B cell (primary cell): ENCODE data around the gene SPTBN1. TPM values are rescaled to one million over a fixed set of nuclear protein-coding genes. Genes with fewer than 3 reads are reported as not detected.

Experiments
- ATAC-seq: fragments of 200-7000 bp; cut with Tn5 transposase; one replicate; pipeline ENCODE4 v1.10.0; 2021; ENCODE audit warnings: low read depth, mild to moderate bottlenecking, moderate number of reproducible peaks, moderate library complexity
- CTCF ChIA-PET: fragments of 350-600 bp; sonication (Branson Sonifier 250); formaldehyde crosslinking; loops from one replicate; lab custom pipeline; 2021; ENCODE audit warnings: antibody characterized with exemption, inconsistent platforms; lab: Charles Lee
- POLR2A ChIA-PET: fragments of 350-600 bp; sonication (Branson Sonifier 250); formaldehyde crosslinking; loops from one replicate; lab custom pipeline; 2021; ENCODE audit warnings: antibody characterized with exemption; lab: Charles Lee
- DNase-seq: peaks from one replicate; pipeline ENCODE4 v3.0.0; 2013
- H2AFZ ChIP-seq: 2 replicates; pipeline ENCODE4 v1.6.1; 2012; ENCODE audit warnings: mild to moderate bottlenecking, low read depth, low read length; ENCODE audit not compliant: insufficient read depth, poor library complexity, severe bottlenecking
- H3K27ac ChIP-seq, 2 donors: 1 replicate in 1 of 2; 2 replicates in 1 of 2; pipeline ENCODE4 v1.5.1; 2012 to 2013; ENCODE audit warnings: low read length in 2 of 2, mild to moderate bottlenecking in 2 of 2, moderate library complexity in 1 of 2
- H3K27me3 ChIP-seq, 4 experiments: fragments of 200-600 bp in 1 of 4; sonication (generic) in 1 of 4; replicated peaks in 1 of 4; 1 replicate in 2 of 4; 2 replicates in 2 of 4; pipeline versions ENCODE4 v1.6.1 to v1.7.0; 2013 to 2016; ENCODE audit warnings: low read length in 3 of 4, mild to moderate bottlenecking in 2 of 4, mixed read lengths in 1 of 4, moderate library complexity in 1 of 4; ENCODE audit not compliant: insufficient read depth in 4 of 4, control insufficient read depth in 3 of 4; ENCODE audit errors: control extremely low read depth in 1 of 4
- H3K36me3 ChIP-seq, 2 experiments: replicated peaks in 1 of 2; 1 replicate in 1 of 2; 2 replicates in 1 of 2; pipeline versions ENCODE4 v1.6.1 to v1.7.1; 2013; ENCODE audit warnings: low read length in 1 of 2; ENCODE audit not compliant: insufficient read depth in 2 of 2, control insufficient read depth in 1 of 2; ENCODE audit errors: control extremely low read depth in 1 of 2, extremely low read depth in 1 of 2
- H3K4me1 ChIP-seq, 2 donors: fragments of 200-600 bp in 1 of 2; sonication (generic) in 1 of 2; 1 replicate in 1 of 2; 2 replicates in 1 of 2; pipeline versions ENCODE4 v1.5.1 to v1.6.1; 2013 to 2017; ENCODE audit warnings: low read length in 2 of 2; ENCODE audit not compliant: control insufficient read depth in 2 of 2, insufficient read depth in 2 of 2
- H3K4me2 ChIP-seq: replicated peaks from 2 replicates; pipeline ENCODE3; 2012; ENCODE audit warnings: mild to moderate bottlenecking, low read depth, low read length; ENCODE audit not compliant: poor library complexity, severe bottlenecking
- H3K4me3 ChIP-seq, 5 experiments: fragments of 200-600 bp in 1 of 5; sonication (generic) in 1 of 5; 1 replicate in 3 of 5; 2 replicates in 2 of 5; pipeline versions ENCODE4 v1.5.1 to v1.7.0; 2011 to 2016; ENCODE audit warnings: low read length in 4 of 5, mild to moderate bottlenecking in 4 of 5, low read depth in 2 of 5, control low read depth in 1 of 5, moderate library complexity in 1 of 5; ENCODE audit not compliant: insufficient read depth in 1 of 5; ENCODE audit errors: control extremely low read depth in 1 of 5, extremely low read depth in 1 of 5
- H3K79me2 ChIP-seq: fragments of 200-600 bp; sonication (generic); one replicate; pipeline ENCODE4 v1.6.0; 2016; ENCODE audit warnings: low read length; ENCODE audit not compliant: control insufficient read depth, insufficient read depth
- H3K9ac ChIP-seq: fragments of 200-600 bp; sonication (generic); 2 replicates; pipeline ENCODE4 v1.6.1; 2017; ENCODE audit warnings: mild to moderate bottlenecking, low read length, moderate library complexity
- H3K9me3 ChIP-seq, 3 donors: one replicate each; pipeline versions ENCODE4 v1.6.1 to v1.7.1; 2013; ENCODE audit warnings: low read length in 2 of 3; ENCODE audit not compliant: control insufficient read depth in 2 of 3, insufficient read depth in 1 of 3; ENCODE audit errors: control extremely low read depth in 1 of 3
- H4K20me1 ChIP-seq: 2 replicates; pipeline ENCODE4 v1.6.0; 2012; ENCODE audit warnings: mild to moderate bottlenecking, low read length; ENCODE audit not compliant: insufficient read depth, control insufficient read depth, poor library complexity, severe bottlenecking
- H3K27ac Mint-ChIP-seq: one replicate; pipeline ENCODE4 v1.8.0; 2021; ENCODE audit warnings: mixed read lengths
- H3K27me3 Mint-ChIP-seq: one replicate; pipeline ENCODE4 v1.8.0; 2021; ENCODE audit warnings: mixed read lengths
- H3K4me1 Mint-ChIP-seq: one replicate; pipeline ENCODE4 v1.8.0; 2021; ENCODE audit warnings: mixed read lengths
- H3K4me3 Mint-ChIP-seq: one replicate; pipeline ENCODE4 v1.8.0; 2021; ENCODE audit warnings: mixed read lengths
- H3K9me3 Mint-ChIP-seq: one replicate; pipeline ENCODE4 v1.8.0; 2022; ENCODE audit warnings: mixed read lengths; ENCODE audit not compliant: insufficient read depth
- EZH2 ChIP-seq: IDR thresholded peaks from 2 replicates; pipeline ENCODE4 v1.6.1; 2012; ENCODE audit warnings: borderline replicate concordance, low read depth, mild to moderate bottlenecking, moderate library complexity, low read length; ENCODE audit not compliant: insufficient read depth, poor library complexity, severe bottlenecking
- WGBS: methylation state at CpG from one replicate; pipeline ENCODE4 v1.1.5; 2013; ENCODE audit warnings: missing lambda C conversion rate; ENCODE audit not compliant: insufficient coverage; 5-methylcytosine and 5-hydroxymethylcytosine counted together
- intact Hi-C: fragments of 100-400 bp; cut with micrococcal nuclease; formaldehyde crosslinking; loops from one replicate; pipeline ENCODE4 v1.10.0; 2022
- polyA plus RNA-seq: library from polyadenylated mRNA; depleted of rRNA; stranded (reverse); fragments of >200 nt; gene quantifications from 2 replicates; pipeline ENCODE4 v1.2.3, GENCODE V29; 2012
- total RNA-seq, 2 donors: library from RNA; stranded (reverse); fragments of 120-200 nt in 1 of 2; gene quantifications; 1 replicate in 1 of 2; 2 replicates in 1 of 2; pipeline versions ENCODE4 v1.2.3 to v1.2.4, GENCODE V29; 2013 to 2022
- TF ChIP-seq, protein P1 (sequence below): fragments of 200-600 bp; IDR thresholded peaks from one replicate; pipeline ENCODE4 v1.8.0; 2022; ENCODE audit warnings: antibody characterized with exemption, mild to moderate bottlenecking

SPTBN1 gene
- total and polyA plus RNA-seq, 2 donors (not counting 1 experiment from before 2014, with no cell fraction given), result 43.7 to 144 TPM

DNA sequence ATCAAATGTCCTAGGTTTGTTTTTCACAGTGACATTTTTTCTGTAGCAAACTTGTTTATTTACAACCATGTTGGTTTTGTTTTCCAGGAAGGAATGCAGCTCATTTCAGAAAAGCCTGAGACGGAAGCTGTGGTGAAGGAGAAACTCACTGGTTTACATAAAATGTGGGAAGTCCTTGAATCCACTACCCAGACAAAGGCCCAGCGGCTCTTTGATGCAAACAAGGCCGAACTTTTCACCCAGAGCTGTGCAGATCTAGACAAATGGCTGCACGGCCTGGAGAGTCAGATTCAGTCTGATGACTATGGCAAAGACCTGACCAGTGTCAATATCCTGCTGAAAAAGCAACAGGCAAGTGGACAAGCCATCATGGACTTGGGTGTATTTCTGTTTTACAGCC lies 188.1 kb downstream of the SPTBN1 start:
- Mint-ChIP-seq H3K27ac (no peak overlapping the region), H3K4me3 (no peak overlapping the region), H3K9me3 (no peaks in the 10 kb centered on the region), H3K27me3 (no peaks in the 10 kb centered on the region), H3K4me1 (peaks cover 4% of the 10 kb centered on the region)
- no peaks in the 10 kb centered on the region for H3K9me3 ChIP-seq
- no peak for TF ChIP-seq EZH2
- TF ChIP-seq, protein P1, sequence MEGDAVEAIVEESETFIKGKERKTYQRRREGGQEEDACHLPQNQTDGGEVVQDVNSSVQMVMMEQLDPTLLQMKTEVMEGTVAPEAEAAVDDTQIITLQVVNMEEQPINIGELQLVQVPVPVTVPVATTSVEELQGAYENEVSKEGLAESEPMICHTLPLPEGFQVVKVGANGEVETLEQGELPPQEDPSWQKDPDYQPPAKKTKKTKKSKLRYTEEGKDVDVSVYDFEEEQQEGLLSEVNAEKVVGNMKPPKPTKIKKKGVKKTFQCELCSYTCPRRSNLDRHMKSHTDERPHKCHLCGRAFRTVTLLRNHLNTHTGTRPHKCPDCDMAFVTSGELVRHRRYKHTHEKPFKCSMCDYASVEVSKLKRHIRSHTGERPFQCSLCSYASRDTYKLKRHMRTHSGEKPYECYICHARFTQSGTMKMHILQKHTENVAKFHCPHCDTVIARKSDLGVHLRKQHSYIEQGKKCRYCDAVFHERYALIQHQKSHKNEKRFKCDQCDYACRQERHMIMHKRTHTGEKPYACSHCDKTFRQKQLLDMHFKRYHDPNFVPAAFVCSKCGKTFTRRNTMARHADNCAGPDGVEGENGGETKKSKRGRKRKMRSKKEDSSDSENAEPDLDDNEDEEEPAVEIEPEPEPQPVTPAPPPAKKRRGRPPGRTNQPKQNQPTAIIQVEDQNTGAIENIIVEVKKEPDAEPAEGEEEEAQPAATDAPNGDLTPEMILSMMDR, result no peak
- H3K79me2 ChIP-seq, result peaks cover 25% of the 10 kb centered on the region
- CTCF ChIA-PET, result interaction anchor here (0.9 to 2.7 kb wide), 2 partner anchors 120 to 195 kb away, joined by 4 to 17 read pairs; no protein-coding TSS in a partner anchor
- H3K4me3 ChIP-seq, result no peak overlapping the region
- no peak overlapping the region for H3K9ac ChIP-seq
- ATAC-seq (no peak), DNase-seq (no peak)
- H3K4me2 ChIP-seq, result no peak overlapping the region
- peaks cover 17 to 98% of the 10 kb centered on the region in 2 experiments for H3K36me3 ChIP-seq
- POLR2A ChIA-PET, result no interaction called here
- H3K27ac ChIP-seq, result no peak overlapping the region
- H4K20me1 ChIP-seq, result peaks cover 25% of the 10 kb centered on the region
- no peak overlapping the region for H2AFZ ChIP-seq
- intact Hi-C loops, result no loop called here
- 94% methylated on average over 3 of the region's 4 CpGs for WGBS
- H3K4me1 ChIP-seq, result no peaks in the 10 kb centered on the region
- H3K27me3 ChIP-seq, result no peaks in the 10 kb centered on the region

DNA sequence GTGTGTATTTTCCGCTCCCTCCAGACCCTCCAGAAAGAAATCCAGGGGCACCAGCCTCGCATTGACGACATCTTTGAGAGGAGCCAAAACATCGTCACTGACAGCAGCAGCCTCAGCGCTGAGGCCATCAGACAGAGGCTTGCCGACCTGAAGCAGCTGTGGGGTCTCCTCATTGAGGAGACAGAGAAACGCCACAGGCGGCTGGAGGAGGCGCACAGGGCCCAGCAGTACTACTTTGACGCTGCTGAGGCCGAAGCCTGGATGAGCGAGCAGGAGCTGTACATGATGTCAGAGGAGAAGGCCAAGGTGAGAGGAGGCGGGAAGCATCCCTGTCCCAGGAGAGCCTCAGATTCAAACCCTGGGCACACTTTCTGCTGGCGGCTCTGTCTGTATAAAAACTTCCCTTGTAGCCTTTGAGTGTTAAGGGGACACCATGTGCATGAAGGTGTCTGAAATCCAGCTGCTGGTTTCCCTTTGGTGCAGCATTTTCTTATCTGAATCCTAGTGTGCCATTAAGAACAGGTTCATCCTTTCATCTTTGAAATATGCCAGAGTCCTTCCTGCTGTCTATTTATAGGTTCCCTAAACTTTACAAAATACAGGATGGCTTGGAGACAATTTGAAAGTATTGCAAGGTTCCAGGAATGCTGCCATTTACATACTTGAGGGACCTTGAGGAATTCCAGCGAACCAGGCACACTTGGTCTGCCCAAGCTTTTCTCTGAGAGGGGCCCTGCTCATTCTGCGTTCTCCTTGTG lies 190.2 kb downstream of the SPTBN1 start:
- TF ChIP-seq EZH2, result no peak
- TF ChIP-seq, protein P1, result no peak
- peaks cover 7% of the 10 kb centered on the region for H3K79me2 ChIP-seq
- peaks cover 9 to 99% of the 10 kb centered on the region in 2 experiments for H3K36me3 ChIP-seq
- no peaks in the 10 kb centered on the region for H3K27me3 ChIP-seq
- DNase-seq (no peak), ATAC-seq (no peak)
- no peaks in the 10 kb centered on the region for H3K9me3 Mint-ChIP-seq
- no peak overlapping the region for H3K27ac Mint-ChIP-seq
- WGBS, result over 99% methylated on average over 14 of the region's 16 CpGs
- no peaks in the 10 kb centered on the region for H3K4me1 ChIP-seq
- ChIA-PET CTCF (interaction anchor here (0.9 to 1.6 kb wide), 4 partner anchors 10 to 539 kb away, joined by 3 to 4 read pairs (median 4); no protein-coding TSS in a partner anchor), POLR2A (no interaction called here)
- no peak overlapping the region for H3K27ac ChIP-seq
- no peak overlapping the region for H3K4me3 ChIP-seq
- no peak overlapping the region for H3K9ac ChIP-seq
- no peaks in the 10 kb centered on the region for H3K9me3 ChIP-seq
- no peak overlapping the region for H3K4me2 ChIP-seq
- no peaks in the 10 kb centered on the region for H3K4me1 Mint-ChIP-seq
- H3K4me3 Mint-ChIP-seq, result no peak overlapping the region
- H3K27me3 Mint-ChIP-seq, result no peaks in the 10 kb centered on the region
- intact Hi-C loops, result no loop called here
- H4K20me1 ChIP-seq, result peaks cover 10% of the 10 kb centered on the region
- H2AFZ ChIP-seq, result no peak overlapping the region
